H1 (cell line): ENCODE results near the gene SPTBN5. TPM values are rescaled to one million over a fixed set of nuclear protein-coding genes. Genes with fewer than 3 reads are reported as not detected.

Source experiments
- CTCF ChIA-PET: fragments of 300-600 bp; sonication (Branson Sonifier 250); formaldehyde crosslinking; loops from one replicate; lab custom pipeline; 2021; ENCODE audit not compliant: partially characterized antibody; lab: Charles Lee
- POLR2A ChIA-PET: fragments of 300-600 bp; sonication (Branson Sonifier 250); formaldehyde crosslinking; loops from one replicate; lab custom pipeline; 2021; ENCODE audit warnings: inconsistent platforms; ENCODE audit not compliant: partially characterized antibody; lab: Charles Lee
- DNase-seq, 2 experiments: peaks; one replicate each; pipeline versions ENCODE4 v3.0.0 to v3.0.0-alpha.2; 2010 to 2022; ENCODE audit warnings: low spot score in 2 of 2, low read depth in 1 of 2, mixed read lengths in 1 of 2
- FAIRE-seq: peaks from 2 replicates; lab custom pipeline; 2011; peaks lifted over from hg19 to GRCh38; lab: Jason Lieb, UNC
- H2AFZ ChIP-seq: 2 replicates; pipeline ENCODE4 v1.8.1; 2012; ENCODE audit warnings: low read length, inconsistent platforms
- H2AK5ac ChIP-seq: 2 replicates; pipeline ENCODE4 v1.6.1; 2013; ENCODE audit warnings: low read depth, low read length
- H2BK120ac ChIP-seq: replicated peaks from 2 replicates; pipeline ENCODE3; 2013; ENCODE audit warnings: low read depth, low read length, inconsistent platforms
- H2BK12ac ChIP-seq: 2 replicates; pipeline ENCODE4 v1.6.1; 2013; ENCODE audit warnings: low read depth, low read length
- H2BK15ac ChIP-seq: 2 replicates; pipeline ENCODE4 v1.6.1; 2013; ENCODE audit warnings: low read length
- H2BK20ac ChIP-seq: 2 replicates; pipeline ENCODE4 v1.6.1; 2013; ENCODE audit warnings: low read length
- H2BK5ac ChIP-seq: 2 replicates; pipeline ENCODE4 v1.6.1; 2013; ENCODE audit warnings: low read depth, low read length
- H3K14ac ChIP-seq: 2 replicates; pipeline ENCODE4 v1.6.1; 2013; ENCODE audit warnings: inconsistent platforms; ENCODE audit not compliant: insufficient read length
- H3K18ac ChIP-seq: 2 replicates; pipeline ENCODE4 v1.6.1; 2013; ENCODE audit warnings: low read length; ENCODE audit errors: extremely low read depth
- H3K23ac ChIP-seq: 2 replicates; pipeline ENCODE4 v1.6.1; 2013; ENCODE audit warnings: inconsistent platforms; ENCODE audit not compliant: insufficient read length
- H3K23me2 ChIP-seq: 2 replicates; pipeline ENCODE4 v1.6.1; 2013; ENCODE audit warnings: low read depth, low read length
- H3K27ac ChIP-seq: 2 replicates; pipeline ENCODE4 v1.6.1; 2011; ENCODE audit warnings: low read depth, low read length, inconsistent platforms
- H3K27me3 ChIP-seq, 4 experiments: replicated peaks in 1 of 4; 1 replicate in 1 of 4; 2 replicates in 3 of 4; pipeline versions ENCODE4 v1.6.1 to v1.8.1; 2011 to 2013; ENCODE audit warnings: low read length in 3 of 4, mild to moderate bottlenecking in 3 of 4, inconsistent platforms in 2 of 4, mixed read lengths in 2 of 4, moderate library complexity in 1 of 4; ENCODE audit not compliant: control insufficient read depth in 3 of 4, insufficient read depth in 3 of 4; ENCODE audit errors: extremely low read depth in 1 of 4
- H3K36me3 ChIP-seq, 4 experiments: 2 replicates each; pipeline versions ENCODE4 v1.6.1 to v1.8.1; 2011 to 2013; ENCODE audit warnings: mild to moderate bottlenecking in 4 of 4, low read length in 3 of 4, moderate library complexity in 2 of 4, control low read depth in 1 of 4, inconsistent platforms in 1 of 4; ENCODE audit not compliant: insufficient read depth in 4 of 4, control insufficient read depth in 2 of 4
- H3K4ac ChIP-seq: replicated peaks from 2 replicates; pipeline ENCODE3; 2013; ENCODE audit warnings: low read length, low read depth, mixed read lengths, inconsistent platforms; ENCODE audit not compliant: insufficient read length
- H3K4me1 ChIP-seq, 4 experiments: replicated peaks in 1 of 4; 1 replicate in 1 of 4; 2 replicates in 3 of 4; pipeline versions ENCODE4 v1.6.1 to v1.8.1; 2011 to 2013; ENCODE audit warnings: low read length in 3 of 4, inconsistent platforms in 2 of 4, mixed read lengths in 1 of 4; ENCODE audit not compliant: insufficient read depth in 4 of 4, control insufficient read depth in 3 of 4
- H3K4me2 ChIP-seq, 2 experiments: 2 replicates each; pipeline versions ENCODE4 v1.6.1 to v1.8.1; 2011 to 2013; ENCODE audit warnings: low read depth in 2 of 2, low read length in 2 of 2, control low read depth in 1 of 2, inconsistent platforms in 1 of 2, mild to moderate bottlenecking in 1 of 2; ENCODE audit not compliant: insufficient read depth in 1 of 2
- H3K4me3 ChIP-seq, 4 experiments: fragments of 200-600, 300-600 bp in 1 of 4; sonication (generic), shearing (Covaris generic), sonication (Bioruptor Twin) in 1 of 4; 2 replicates each; pipeline versions ENCODE4 v1.5.1 to v1.8.1; 2011 to 2016; ENCODE audit warnings: low read length in 4 of 4, low read depth in 3 of 4, control low read depth in 2 of 4, inconsistent platforms in 2 of 4, mild to moderate bottlenecking in 2 of 4, mixed read lengths in 1 of 4, moderate library complexity in 1 of 4; ENCODE audit not compliant: insufficient read depth in 2 of 4; ENCODE audit errors: extremely low read depth in 1 of 4
- H3K56ac ChIP-seq: replicated peaks from 2 replicates; pipeline ENCODE3; 2013; ENCODE audit warnings: low read depth, mild to moderate bottlenecking, mixed read lengths, low read length, inconsistent platforms; ENCODE audit not compliant: insufficient read length
- H3K79me1 ChIP-seq: 2 replicates; pipeline ENCODE4 v1.6.1; 2013; ENCODE audit warnings: low read depth, low read length, control low read depth
- H3K79me2 ChIP-seq, 2 experiments: 2 replicates each; pipeline versions ENCODE4 v1.6.1 to v1.8.1; 2012 to 2013; ENCODE audit warnings: low read length in 2 of 2, mild to moderate bottlenecking in 2 of 2, inconsistent platforms in 1 of 2; ENCODE audit not compliant: insufficient read depth in 2 of 2, control insufficient read depth in 1 of 2
- H3K9ac ChIP-seq, 4 experiments: replicated peaks in 1 of 4; 1 replicate in 1 of 4; 2 replicates in 3 of 4; pipeline versions ENCODE4 v1.6.1 to v1.8.1; 2011 to 2013; ENCODE audit warnings: low read depth in 3 of 4, low read length in 3 of 4, control low read depth in 2 of 4, mild to moderate bottlenecking in 2 of 4, moderate library complexity in 2 of 4, inconsistent platforms in 1 of 4; ENCODE audit errors: extremely low read depth in 1 of 4
- H3K9me3 ChIP-seq, 2 experiments: 2 replicates each; pipeline versions ENCODE4 v1.6.1 to v1.8.1; 2012 to 2013; ENCODE audit warnings: mild to moderate bottlenecking in 2 of 2, moderate library complexity in 2 of 2, control low read depth in 1 of 2, inconsistent platforms in 1 of 2, low read depth in 1 of 2, low read length in 1 of 2, mixed read lengths in 1 of 2; ENCODE audit not compliant: insufficient read depth in 2 of 2
- H4K20me1 ChIP-seq, 2 experiments: replicated peaks in 1 of 2; 2 replicates each; pipeline versions ENCODE3 to v1.8.1; 2011 to 2013; ENCODE audit warnings: inconsistent platforms in 2 of 2, low read length in 2 of 2, mild to moderate bottlenecking in 1 of 2; ENCODE audit not compliant: insufficient read depth in 2 of 2, control insufficient read depth in 1 of 2
- H4K5ac ChIP-seq: 2 replicates; pipeline ENCODE4 v1.6.1; 2013; ENCODE audit warnings: low read length, low read depth, mixed read lengths, inconsistent platforms; ENCODE audit not compliant: insufficient read length
- H4K8ac ChIP-seq: 2 replicates; pipeline ENCODE4 v1.8.0; 2013; ENCODE audit warnings: mild to moderate bottlenecking, moderate library complexity, low read length, inconsistent platforms; ENCODE audit not compliant: insufficient read depth; ENCODE audit errors: extremely low read depth
- H4K91ac ChIP-seq: replicated peaks from 2 replicates; pipeline ENCODE3; 2013; ENCODE audit warnings: low read length, mixed read lengths, inconsistent platforms; ENCODE audit not compliant: insufficient read length
- BRCA1 ChIP-seq: IDR thresholded peaks from 2 replicates; pipeline ENCODE4 v1.6.1; 2012; ENCODE audit warnings: low read depth, low read length, improper control_type of control experiment
- CBX5 ChIP-seq: fragments of 300-800, 300-1000 bp; sonication (generic); IDR thresholded peaks from 2 replicates; pipeline ENCODE4 v1.7.1; 2016; ENCODE audit warnings: antibody characterized with exemption, low read length, low read depth
- CEBPB ChIP-seq: IDR thresholded peaks from 2 replicates; pipeline ENCODE4 v1.6.1; 2012; ENCODE audit warnings: low read depth, low read length
- CTBP2 ChIP-seq: IDR thresholded peaks from 2 replicates; pipeline ENCODE4 v1.7.0; 2011; ENCODE audit warnings: borderline replicate concordance, mild to moderate bottlenecking, moderate library complexity, mixed read lengths, low read length; ENCODE audit not compliant: insufficient read depth, insufficient read length
- KDM1A ChIP-seq: fragments of 200-600, 300-600 bp; sonication (generic); IDR thresholded peaks from 2 replicates; pipeline ENCODE4 v1.7.1; 2016; ENCODE audit warnings: mild to moderate bottlenecking, low read length, borderline replicate concordance
- POLR2A ChIP-seq, 2 experiments: IDR thresholded peaks; 1 replicate in 1 of 2; 2 replicates in 1 of 2; pipeline ENCODE4 v1.6.1; 2011; ENCODE audit warnings: low read depth in 2 of 2, low read length in 2 of 2, mild to moderate bottlenecking in 2 of 2; ENCODE audit errors: control extremely low read depth in 1 of 2
- POU5F1 ChIP-seq: IDR thresholded peaks from 2 replicates; pipeline ENCODE4 v1.6.1; 2011; ENCODE audit warnings: low read depth, mild to moderate bottlenecking, low read length, moderate library complexity
- RAD21 ChIP-seq, 2 experiments: IDR thresholded peaks in 1 of 2; conservative IDR thresholded peaks in 1 of 2; 2 replicates each; pipeline ENCODE4 v1.6.1; 2011; ENCODE audit warnings: low read depth in 2 of 2, low read length in 2 of 2, improper control_type of control experiment in 1 of 2, inconsistent platforms in 1 of 2, mild to moderate bottlenecking in 1 of 2, moderate library complexity in 1 of 2
- RXRA ChIP-seq: IDR thresholded peaks from 2 replicates; pipeline ENCODE4 v1.6.1; 2011; ENCODE audit warnings: low read depth, mild to moderate bottlenecking, low read length, moderate library complexity; ENCODE audit not compliant: insufficient read depth
- TEAD4 ChIP-seq: IDR thresholded peaks from 2 replicates; pipeline ENCODE4 v1.6.1; 2012; ENCODE audit warnings: low read depth, low read length, inconsistent platforms, mixed read lengths
- WGBS, 2 experiments: shearing (Covaris generic) in 1 of 2; methylation state at CpG; one replicate each; pipeline versions ENCODE4 v1.1.6 to v1.1.7; 2013 to 2015; ENCODE audit warnings: low lambda C conversion rate in 2 of 2, mixed read lengths in 2 of 2, inconsistent platforms in 1 of 2, low coverage in 1 of 2, missing lambda C conversion rate in 1 of 2; ENCODE audit not compliant: insufficient replicate concordance in 2 of 2, insufficient coverage in 1 of 2, insufficient read length in 1 of 2; ENCODE audit errors: extremely low coverage in 1 of 2, missing lambda C conversion rate in 1 of 2; 5-methylcytosine and 5-hydroxymethylcytosine counted together
- polyA plus RNA-seq, 7 experiments: library from polyadenylated mRNA; depleted of rRNA in 3 of 7; stranded (reverse) in 5 of 7; unstranded in 2 of 7; fragments of >200 nt in 5 of 7; fragments of 200-250 nt in 2 of 7; gene quantifications; 1 replicate in 5 of 7; 2 replicates in 1 of 7; 4 replicates in 1 of 7; pipeline versions ENCODE4 v1.2.1 to v1.2.3, GENCODE V29; 2011 to 2013; ENCODE audit warnings: missing spikeins in 2 of 7, mixed read lengths in 2 of 7
- total RNA-seq: library from RNA; stranded (reverse); fragmentation: NEBNext Ultra II Directional; extraction: Animal tissue kit (Norgen Biotek cat#: 25700); gene quantifications from 2 replicates; pipeline ENCODE4 v1.2.1, GENCODE V29; 2021

SPTBN5 gene
- total and polyA plus RNA-seq, 2 of the 8 experiments (the other 6 are each of a cell fraction or from before 2014, with no cell fraction given) = 0.32 to 0.84 TPM

- CTCF ChIA-PET = interaction anchor here (0.9 to 11.0 kb wide), 8 partner anchors 23 to 483 kb away, joined by 3 to 105 read pairs (median 4); partner anchors contain the start of gene MAPKBP1
- Histone ChIP-seq H3K4me3 (no peak overlapping the region), H3K27me3 (no peaks in the 10 kb centered on the region)
Measured at GRCh38 chr15:41901431-41901830, 7.6 kb upstream of the SPTBN5 start.

More at GRCh38 chr15:41901431-41901830, 7.6 kb upstream of the SPTBN5 start:
- Histone ChIP-seq H3K27ac (no peak overlapping the region), H3K56ac (no peak overlapping the region), H3K9me3 (no peaks in the 10 kb centered on the region), H3K4me1 (peaks cover 0 to 4% (median 2%) of the 10 kb centered on the region in 4 experiments; a peak in 1 of 7 replicates), H3K4ac (no peak overlapping the region), H2BK20ac (no peak overlapping the region), H2AK5ac (no peak overlapping the region), H3K36me3 (peaks cover 3 to 12% (median 8%) of the 10 kb centered on the region in 4 experiments; a peak in 5 of 8 replicates), H2BK15ac (no peak overlapping the region), H3K23me2 (peaks cover 2% of the 10 kb centered on the region; the same call in 1 of the 2 replicates), H2AFZ (no peak overlapping the region), H2BK12ac (no peak overlapping the region), H4K91ac (no peak overlapping the region), H4K5ac (no peak overlapping the region), H4K20me1 (peaks cover 0 to 15% of the 10 kb centered on the region in 2 experiments), H2BK5ac (no peak overlapping the region), H4K8ac (no peak overlapping the region), H3K9ac (no peak overlapping the region), H3K14ac (no peak overlapping the region), H3K79me1 (no peaks in the 10 kb centered on the region), H2BK120ac (no peak overlapping the region), H3K23ac (no peak overlapping the region), H3K18ac (no peak overlapping the region), H3K79me2 (no peaks in the 10 kb centered on the region; a peak in 1 of 4 replicates), H3K4me2 (no peak overlapping the region)
- WGBS, 2 experiments = 97% methylated on average over 5 of the region's 5 CpGs; no CpG with 5 or more reads in 1 of the 2 experiments
- TF ChIP-seq CBX5 = no peak
- TF ChIP-seq POU5F1 = no peak
- no peak for TF ChIP-seq KDM1A
- TF ChIP-seq POLR2A (IDR thresholded peaks at IDR 0.05; ENCODE audit: control extremely low read depth in 1 of 2, low read depth in 2 of 2, low read length in 2 of 2) = no peak
- TF ChIP-seq CTBP2 = no peak
- no peak for TF ChIP-seq RXRA
- no peak for TF ChIP-seq BRCA1
- TF ChIP-seq CEBPB = no peak
- TF ChIP-seq TEAD4 = no peak
- TF ChIP-seq RAD21 (IDR thresholded peaks at IDR 0.05 in 1 of 2, conservative IDR thresholded peaks at IDR 0.05 in 1 of 2; ENCODE audit: low read depth in 2 of 2, low read length in 2 of 2) = no peak
- DNase-seq = no peak
- POLR2A ChIA-PET = interaction anchor here (1.4 kb wide), 1 partner anchor 51 kb away, joined by 3 read pairs; no protein-coding TSS in a partner anchor
- no peak for FAIRE-seq
